ENCODE data around the gene CABCOCO1.
A peak's percentile ranks its signal among the peaks of the same experiment; 100 is the strongest.
"Not testable (repeated sequence)": the region's sequence is repeated elsewhere in the genome, so short reads cannot be mapped to it uniquely, and the experiment has no call there.

Gene CABCOCO1

DNA sequence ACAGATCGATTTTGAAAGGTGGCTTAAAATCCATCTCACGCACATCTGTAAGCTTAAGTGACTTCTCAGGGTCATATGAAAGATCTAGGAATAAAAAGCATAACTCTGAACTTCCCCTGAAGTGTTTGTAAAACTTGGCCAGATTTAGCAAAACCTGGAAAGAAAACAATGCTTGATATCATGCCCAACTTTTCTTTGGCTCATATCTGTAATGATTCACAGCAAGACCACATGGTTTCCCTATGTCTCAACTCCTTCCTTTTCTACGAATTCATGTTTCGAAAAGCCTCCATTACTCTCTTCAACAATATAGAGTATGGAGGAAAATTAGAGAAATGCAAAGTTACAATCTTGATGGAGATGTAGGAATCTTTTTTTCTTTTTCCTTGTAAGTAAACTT, 20.1 kb upstream of the CABCOCO1 start:
- peak; percentile 70 for DNase-seq (ENCODE audit: low read depth)

DNA sequence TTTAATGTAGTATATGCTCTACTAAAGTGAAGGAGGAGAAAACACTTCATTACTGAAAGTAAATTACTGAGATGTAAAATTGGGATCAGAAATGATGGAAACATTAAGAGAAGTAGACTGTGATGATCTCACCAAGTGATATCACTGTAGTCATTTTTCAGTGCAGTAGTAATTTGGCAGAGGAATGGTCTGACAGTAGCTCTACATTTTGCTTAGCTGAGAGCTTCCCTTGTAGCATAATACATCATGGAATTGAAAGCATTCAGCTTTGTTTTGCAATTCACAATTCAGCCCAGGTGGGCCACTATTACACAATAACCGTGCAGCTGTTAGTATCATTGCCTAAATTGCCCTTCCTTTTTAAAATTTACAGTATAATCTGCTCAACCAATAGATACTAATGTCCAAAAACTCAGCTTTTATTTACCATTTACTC, 19.4 kb upstream of the CABCOCO1 start:
- DNase-seq (ENCODE audit: low read depth), result peak; percentile 48

DNA sequence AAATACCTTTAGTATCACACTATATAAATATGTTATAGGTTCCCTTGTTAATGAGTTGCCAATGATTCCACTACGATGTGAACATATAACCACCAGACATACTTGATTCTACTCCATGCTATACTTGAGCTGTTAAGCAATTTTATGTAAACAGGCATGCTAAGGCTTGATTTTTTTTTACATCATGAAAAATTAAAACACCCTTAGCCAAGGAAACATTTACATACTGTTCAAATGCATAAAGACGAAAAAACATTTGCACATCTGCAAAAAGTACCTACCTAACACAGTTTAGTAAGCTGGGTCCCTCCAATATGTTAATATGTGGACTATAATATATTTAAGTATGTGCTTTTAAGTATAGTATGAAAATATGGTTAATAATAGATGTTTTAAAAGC, 9.0 kb upstream of the CABCOCO1 start:
- no peak for DNase-seq (ENCODE audit: low read depth)

DNA sequence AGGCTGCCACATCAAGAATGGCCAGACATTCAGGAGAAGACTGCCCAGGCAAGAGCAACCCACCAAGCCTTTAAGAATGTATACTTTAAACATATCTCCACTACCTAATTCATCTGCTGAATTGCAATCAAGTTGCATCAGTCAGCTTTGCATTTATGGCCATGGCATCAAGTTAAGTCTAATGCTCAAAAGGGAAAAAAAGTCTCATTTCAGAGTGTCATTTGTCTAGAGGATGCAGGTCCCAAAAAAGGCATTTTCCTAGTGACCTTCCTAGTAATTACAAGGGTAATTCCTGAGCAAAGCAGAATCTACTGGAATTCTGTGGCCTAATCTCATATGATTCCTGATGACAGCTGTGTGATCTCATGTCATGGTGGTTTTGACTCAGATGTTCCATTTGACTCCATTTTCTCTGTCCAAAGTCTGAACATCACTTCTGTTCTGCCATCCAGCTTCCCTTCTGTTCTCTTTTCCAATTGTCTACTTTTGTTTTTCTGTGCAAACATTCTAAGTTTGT, 7.3 kb upstream of the CABCOCO1 start:
- DNase-seq (ENCODE audit: low read depth), result no peak

DNA sequence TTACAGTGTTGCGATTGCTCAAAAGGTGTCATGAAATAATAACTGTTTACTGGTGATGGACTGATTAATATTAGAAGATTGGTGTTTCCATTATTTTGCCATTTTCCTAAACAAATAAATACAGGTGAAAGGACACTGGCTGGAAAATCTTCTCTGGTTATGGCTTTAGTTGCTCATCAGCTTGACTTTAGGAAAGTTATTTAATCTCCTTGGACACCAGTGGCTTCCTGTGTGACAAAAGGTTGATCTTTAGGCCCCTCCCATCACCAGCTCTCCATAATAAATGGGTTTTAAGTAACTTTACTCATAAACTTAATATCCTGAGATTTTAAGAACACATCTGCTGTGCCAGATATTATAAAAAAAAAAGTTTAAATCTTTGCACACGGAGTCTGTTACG, 737 bp downstream of the CABCOCO1 start:
- no peak for DNase-seq (ENCODE audit: low read depth)

DNA sequence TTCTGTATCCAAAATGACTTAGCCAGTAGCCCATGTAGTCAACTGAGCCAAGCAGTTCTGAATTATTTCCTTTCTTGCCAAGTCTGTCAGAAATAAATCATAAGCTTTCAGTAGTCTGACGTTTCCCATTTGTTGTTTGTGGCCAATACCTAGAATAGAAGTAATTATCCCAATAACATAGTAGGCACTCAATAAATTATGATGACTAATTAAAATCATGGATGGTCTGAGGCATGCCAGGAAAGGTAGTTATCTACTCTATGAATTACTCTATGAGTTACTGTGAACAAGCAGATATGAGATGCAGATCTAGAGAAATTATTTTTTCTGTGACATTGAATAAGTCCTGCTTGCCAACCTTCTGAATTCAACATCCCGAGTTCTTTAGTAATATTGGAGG, 2.3 kb downstream of the CABCOCO1 start:
- DNase-seq (ENCODE audit: low read depth), result no peak

DNA sequence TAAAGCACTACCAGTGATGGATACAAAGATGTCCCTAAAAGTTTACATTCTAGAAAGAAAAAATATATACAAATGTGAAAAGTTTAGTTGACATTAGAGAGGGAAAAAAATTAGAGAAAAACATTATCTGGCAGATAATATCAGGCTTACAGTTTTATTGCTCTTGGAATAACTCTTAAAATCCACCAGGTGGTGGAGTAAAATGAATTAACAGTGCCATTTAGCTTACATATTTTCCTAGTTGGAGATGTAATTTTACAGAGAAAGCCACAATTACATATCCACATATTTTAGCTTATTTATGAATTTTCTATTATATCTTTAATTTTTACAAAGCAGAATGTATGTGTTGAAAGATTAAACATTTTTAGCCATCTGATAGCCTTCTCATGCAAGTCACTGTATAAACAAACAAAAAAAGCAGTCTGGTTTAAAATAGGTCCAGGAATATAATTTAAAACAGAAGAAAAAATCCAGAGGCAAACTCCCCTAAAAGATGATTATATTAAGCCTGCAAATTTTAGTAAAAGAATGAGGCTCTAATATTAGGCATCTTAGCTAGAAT, 6.5 kb downstream of the CABCOCO1 start:
- no peak for DNase-seq (ENCODE audit: low read depth)

DNA sequence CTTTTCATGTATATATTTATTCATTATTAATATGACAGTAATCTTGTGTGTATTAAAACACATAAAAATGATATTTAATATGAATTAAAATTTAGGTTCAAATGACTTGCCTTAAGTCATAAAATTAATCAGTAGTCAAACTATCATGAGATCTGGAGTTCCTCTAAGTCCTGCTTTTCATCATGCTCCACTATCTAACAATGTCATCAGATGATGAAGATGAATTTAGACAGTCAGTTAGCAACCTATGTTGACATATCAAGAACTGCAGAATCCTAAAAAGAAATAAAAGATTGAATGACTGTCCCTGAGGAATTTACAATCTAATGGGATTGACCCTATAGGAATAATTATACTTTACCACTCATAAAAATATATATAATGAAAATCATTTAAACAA, 7.1 kb downstream of the CABCOCO1 start:
- no peak for DNase-seq (ENCODE audit: low read depth)

DNA sequence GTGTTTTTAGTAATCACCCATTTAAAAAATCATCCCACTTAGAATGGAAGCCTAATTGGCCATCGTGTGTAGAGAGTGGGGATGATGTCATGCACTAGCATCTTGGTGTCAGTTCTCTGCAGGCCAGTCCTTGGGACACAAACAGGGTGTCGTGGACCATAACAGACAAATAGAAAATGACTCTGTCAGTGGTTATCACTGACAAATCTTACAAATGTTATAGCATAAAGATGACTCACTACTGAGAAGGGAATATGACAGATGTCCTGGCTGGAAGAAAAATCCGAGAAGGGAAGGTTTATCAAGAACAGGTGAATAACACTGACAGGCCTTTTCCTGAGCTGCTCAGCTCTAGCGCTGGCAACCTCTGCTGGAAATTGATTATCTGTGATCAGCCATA, 10.6 kb downstream of the CABCOCO1 start:
- no peak for DNase-seq (ENCODE audit: low read depth)

DNA sequence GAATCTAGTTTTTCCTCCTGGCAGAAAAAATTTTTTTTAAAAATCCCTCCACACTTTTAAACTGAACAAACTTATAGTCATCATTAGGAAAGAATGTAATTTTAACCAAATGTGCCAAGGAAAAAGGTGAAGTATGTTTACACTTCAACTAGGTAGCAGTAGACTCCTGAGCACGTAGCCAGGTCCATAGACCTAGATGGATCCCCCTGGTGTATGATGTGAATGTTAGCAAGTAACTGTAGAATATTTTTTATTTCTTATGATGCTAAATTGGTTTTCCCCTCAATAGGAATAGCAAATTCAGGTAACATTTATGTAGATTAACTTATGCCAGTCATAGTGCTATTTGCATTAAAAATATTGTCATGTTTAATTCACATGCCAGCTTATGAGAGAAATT, 19.6 kb downstream of the CABCOCO1 start:
- DNase-seq (ENCODE audit: low read depth), result no peak

DNA sequence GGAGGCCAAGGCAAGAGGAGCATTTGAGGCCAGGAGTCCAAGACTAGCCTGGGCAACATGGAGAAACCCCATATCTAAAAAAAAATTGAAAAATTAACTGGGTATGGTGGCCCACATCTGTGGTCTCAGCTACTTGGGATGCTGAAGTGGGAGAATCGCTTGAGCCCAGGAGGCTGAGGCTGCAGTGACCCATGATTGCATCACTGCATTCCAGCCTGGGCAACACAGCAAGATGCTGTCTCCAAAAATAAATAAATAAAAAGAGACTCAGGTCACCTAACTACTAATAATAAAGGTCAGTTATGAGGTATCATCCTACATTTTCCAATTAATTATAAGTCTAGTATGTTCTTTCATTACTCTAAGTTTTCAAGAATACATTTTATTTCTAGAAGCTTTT, 20.6 kb downstream of the CABCOCO1 start:
- no peak for DNase-seq (ENCODE audit: low read depth)

DNA sequence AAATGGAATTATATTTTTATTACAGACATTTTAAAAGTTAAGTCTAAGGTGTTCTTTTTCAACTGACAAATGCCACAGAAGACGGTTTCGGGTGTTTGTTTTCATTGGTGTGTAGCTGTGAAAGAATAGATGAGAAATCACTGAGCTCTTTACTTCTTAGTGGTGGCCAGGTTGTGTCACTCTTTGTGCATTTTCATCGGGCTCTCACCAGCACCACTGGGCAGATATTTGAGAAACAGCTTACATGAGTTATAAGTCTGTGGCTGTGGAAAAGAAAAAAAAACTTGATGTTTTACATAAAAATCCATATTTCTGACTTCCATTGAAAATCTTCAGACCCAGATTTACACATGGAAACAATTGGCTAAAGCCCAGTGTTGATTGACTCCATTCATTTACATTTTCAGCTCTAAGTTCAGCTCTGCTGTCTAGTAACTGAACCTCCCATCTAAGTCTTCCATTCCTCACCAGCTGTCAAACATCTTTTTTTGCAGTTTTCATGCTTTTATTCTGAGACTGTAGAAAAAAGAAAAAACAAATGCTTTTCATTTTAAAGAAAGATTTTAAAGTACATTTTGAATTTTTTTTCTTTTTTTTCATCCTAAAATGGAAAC, 22.3 kb downstream of the CABCOCO1 start:
- DNase-seq (ENCODE audit: low read depth), result no peak

DNA sequence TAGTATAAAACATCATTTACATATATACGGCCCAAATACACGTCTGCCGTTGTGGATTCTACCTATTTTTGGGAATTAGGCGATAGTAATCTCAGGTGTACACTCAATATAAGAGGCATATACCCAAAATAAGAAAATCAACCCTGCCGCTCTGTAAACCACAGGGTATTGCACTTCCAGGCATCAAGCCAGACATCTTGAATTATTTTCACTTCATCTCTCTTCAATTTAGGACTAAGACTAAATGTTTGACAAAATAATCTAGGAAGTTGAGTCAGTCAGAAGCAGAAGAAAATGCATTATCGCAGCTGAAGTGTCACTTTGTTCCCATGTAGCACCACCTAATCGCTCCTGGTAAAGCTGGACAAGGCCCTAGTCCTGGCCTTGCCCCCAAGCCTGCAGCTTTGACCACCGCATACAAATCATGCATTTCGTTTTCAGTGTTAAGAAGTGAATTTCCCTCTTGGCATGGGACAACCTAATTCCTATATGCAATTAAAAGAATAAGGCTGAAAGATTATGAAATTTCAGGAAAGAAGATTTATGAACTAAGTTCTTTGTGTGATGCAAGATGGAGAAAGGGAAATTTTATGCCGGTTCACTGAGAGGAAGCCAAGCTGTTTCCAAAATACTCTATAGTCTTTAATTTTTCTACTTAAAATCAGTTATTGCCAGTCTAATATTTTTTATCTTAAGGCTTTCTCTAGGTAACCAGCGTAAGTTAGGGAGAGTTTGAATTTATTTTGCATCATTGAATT, 26.0 kb downstream of the CABCOCO1 start:
- DNase-seq (ENCODE audit: low read depth), result peak; percentile 8

DNA sequence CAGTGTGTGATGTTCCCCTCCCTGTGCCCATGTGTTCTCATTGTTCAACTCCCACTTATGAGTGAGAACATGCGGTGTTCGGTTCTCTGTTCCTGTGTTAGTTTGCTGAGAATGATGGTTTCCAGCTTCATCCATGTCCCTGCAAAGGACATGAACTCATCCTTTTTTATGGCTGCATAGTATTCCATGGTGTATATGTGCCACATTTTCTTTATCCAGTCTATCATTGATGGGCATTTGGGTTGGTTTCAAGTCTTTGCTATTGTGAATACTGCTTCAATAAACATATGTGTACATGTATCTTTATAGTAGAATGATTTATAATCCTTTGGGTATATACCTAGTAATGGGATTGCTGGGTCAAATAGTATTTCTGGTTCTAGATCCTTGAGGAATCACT, 28.9 kb downstream of the CABCOCO1 start:
- not testable (repeated sequence) for DNase-seq (ENCODE audit: low read depth)

DNA sequence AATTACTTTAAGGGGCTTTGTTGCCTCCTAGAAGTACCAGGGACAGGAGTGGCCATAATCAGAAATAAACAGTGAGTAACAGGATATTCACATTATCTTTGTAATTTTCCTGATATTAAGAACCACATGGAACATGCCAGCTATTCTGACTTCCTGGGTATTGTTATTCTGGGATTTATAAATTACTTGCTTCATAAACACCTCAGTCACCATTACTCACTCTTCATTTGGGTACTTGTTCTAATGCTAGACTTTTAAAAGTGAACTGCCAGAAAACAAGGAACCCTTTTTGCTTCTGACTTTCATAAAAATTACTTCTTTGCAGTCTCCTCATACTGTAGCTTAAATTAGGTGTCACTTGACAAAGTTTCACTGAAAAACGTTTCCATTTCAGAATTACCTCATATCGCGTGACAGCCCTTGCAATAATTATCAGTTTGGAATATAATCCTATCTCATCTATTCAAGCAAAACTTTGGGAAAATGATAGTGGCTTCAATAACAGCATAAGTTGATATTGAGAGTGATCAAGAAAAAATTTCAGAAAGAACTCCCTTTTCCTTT, 29.8 kb downstream of the CABCOCO1 start:
- DNase-seq (ENCODE audit: low read depth), result no peak

DNA sequence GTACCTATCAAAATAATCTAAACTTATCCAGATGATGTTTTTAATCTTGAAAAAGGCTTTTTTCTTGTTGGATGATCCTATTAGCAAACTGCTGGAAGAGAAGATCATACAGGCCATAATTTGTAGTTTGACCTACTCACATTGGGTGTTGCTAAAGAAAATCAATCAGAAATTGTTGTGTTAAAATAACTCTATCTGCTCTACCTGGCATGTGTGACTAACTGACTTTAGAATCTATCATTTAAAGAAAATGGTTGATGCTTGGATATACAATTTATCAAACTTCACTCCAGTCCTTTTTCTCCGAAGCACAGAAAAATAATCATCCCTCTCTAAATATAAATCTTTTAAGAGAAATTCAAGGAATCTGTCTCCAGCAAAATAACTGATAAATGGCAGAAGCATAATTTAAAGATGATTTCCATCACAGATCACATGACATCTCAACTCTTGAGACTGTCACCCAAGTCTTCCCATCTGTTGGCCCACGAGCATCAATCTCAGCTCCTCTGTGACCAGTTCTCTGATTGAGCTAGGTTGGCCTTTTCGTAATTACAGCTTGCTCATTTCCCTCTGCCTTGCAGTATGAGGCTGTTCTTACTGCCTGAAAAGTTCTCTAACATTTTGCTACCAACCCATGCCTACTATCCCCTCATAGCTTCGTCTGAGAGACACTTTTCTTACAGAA, 36.4 kb downstream of the CABCOCO1 start:
- no peak for DNase-seq (ENCODE audit: low read depth)

DNA sequence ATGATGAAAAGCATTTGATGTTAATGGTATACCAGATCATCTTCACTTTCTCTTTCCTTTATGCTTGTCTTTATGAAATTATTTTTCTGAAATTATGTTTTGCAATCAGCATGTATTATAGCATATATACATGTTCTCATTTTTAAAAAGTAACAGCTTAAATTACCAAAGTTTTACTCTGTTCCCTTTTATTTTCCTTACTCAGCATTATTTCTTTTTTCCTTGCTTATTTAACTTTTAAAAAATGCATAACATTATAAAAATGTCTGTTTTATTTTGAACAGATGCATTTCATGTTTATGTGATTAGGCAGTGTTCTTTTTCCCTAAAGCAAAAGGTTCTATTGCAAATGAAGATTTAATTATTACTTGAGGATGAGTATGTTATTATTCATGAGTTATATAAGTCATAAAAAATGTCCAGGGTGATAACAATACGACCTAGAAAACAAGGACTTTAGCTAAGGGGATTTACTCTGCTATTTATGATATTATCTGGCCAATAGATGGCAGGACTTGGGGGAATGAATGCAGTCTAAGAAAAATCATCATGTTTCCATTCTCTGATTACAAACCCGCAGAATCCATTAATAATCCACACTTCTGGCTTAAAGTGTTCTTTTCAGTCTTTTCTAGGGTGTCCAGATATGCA, 38.5 kb downstream of the CABCOCO1 start:
- DNase-seq (ENCODE audit: low read depth), result no peak

DNA sequence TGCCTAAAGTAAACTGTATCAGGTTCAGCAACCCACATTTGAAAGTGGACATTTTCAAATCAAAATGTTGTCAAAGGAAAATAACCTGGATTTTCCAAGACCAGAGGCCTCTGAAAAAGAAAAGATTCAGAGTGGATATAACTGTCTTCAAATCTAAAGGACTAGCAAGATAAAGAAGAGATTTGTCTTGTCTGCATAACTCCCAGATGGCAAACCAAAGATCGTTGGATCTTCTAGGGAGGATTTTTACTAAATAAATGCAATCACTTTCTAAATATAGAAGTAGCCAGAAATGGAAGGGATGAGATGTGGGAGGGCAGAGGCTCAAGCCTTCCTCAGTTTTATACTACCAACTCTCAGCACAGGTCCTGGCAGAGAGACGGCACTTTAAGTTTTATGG, 39.0 kb downstream of the CABCOCO1 start:
- DNase-seq (ENCODE audit: low read depth), result no peak

DNA sequence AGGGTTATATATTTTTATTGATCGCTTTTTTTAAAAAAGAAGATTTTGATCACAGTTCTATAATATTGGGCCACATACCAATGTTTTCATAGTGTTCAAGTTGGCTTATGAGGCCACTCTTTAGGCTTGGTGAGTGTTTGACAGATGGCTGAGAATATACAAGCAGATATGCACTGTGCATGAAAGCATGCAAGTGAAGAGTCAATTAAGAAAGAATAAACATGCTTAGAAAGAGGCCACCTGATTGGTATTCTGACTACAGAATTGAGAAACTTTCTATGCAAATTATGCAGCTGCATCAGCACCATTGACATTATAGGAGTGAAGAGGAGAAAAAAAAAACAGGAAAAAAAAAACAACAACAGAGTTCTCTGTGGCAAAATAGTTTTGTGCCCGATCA, 39.9 kb downstream of the CABCOCO1 start:
- no peak for DNase-seq (ENCODE audit: low read depth)

DNA sequence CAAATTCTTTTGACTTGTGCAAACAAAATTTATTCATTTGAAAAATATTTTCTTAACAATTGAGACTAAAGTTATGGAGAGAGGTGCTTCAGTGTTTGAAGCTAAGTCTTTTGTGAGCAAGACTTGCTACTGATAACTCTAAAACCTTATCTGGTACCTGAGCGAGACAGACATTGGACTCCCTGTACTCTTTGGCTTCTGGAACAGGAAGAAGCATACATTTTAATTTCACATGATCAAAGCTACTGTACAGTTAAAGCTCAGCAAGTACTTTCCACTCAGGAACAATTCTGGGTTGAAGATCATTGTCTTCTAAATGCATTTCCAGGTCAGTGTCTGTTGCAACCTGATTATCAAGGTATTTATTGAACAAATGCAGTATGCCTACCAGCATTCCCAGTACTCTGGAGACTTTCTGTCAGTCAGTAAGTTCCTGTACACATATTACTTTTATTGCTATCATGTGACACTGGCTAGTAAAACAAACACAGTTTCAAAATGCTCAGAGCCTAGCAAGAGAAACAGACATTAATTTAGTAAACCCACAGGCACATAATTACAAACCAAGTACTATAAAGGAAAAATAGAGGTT, 42.4 kb downstream of the CABCOCO1 start:
- no peak for DNase-seq (ENCODE audit: low read depth)

DNA sequence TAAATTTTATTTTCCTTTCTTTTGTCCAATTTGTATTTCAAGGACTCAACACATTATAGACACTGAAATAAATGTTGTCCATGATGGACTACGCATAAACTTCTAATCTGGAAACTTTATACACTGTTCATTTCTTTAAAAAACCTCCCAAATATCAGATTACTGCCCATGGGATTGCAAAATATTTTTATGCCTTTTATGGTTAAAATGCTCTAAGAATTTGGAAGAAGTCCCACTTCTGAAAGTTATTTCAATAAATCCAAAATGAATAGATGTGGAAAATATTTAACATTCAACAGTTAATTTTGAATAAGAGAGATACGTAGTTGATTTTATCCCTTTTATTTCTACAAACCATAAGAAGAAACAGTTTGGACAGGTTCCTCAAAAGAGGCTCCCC, 46.1 kb downstream of the CABCOCO1 start:
- peak; percentile 10 for DNase-seq (ENCODE audit: low read depth)

DNA sequence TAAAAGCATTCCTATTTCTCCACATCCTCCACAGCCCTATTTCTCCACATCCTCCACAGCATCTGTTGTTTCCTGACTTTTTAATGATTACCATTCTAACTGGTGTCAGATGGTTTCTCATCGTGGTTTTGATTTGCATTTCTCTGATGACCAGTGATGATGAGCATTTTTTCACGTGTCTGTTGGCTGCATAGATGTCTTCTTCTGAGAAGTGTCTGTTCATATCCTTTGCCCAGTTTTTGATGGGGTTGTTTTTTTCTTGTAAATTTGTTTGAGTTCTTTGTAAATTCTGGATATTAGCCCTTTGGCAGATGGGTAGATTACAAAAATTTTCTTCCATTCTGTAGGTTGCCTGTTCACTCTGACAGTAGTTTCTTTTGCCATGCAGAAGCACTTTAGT, 49.4 kb downstream of the CABCOCO1 start:
- not testable (repeated sequence) for DNase-seq (ENCODE audit: low read depth)
